Measurements from ENCODE around the gene ZNF385A. TPM values are rescaled to one million over a fixed set of nuclear protein-coding genes. Genes with fewer than 3 reads are reported as not detected.

Gene ZNF385A
- total and polyA plus RNA-seq, 9 of the 15 experiments (the other 6 are each of a cell fraction or from before 2014, with no cell fraction given) = 1.0 to 111 (median 7.7) TPM

- no peak for TF ChIP-seq MAFF (IDR thresholded peaks at IDR 0.05; ENCODE audit: low read length)
- peak; percentile 39 for TF ChIP-seq ZFX (CRISPR knock-in tag; IDR thresholded peaks at IDR 0.05)
- no peak for TF ChIP-seq FOXP4 (CRISPR knock-in tag; IDR thresholded peaks at IDR 0.05; ENCODE audit: borderline replicate concordance)
- TF ChIP-seq BCOR (IDR thresholded peaks at IDR 0.05) = peak; percentile 100
- TF ChIP-seq BHLHE40 (IDR thresholded peaks at IDR 0.05; ENCODE audit: low read length) = no peak; the same call in 1 of the 2 replicates
- TF ChIP-seq ZNF592 (IDR thresholded peaks at IDR 0.05) = no peak; the same call in none of the 2 replicates
- no peak for TF ChIP-seq PTBP1 (IDR thresholded peaks at IDR 0.05; ENCODE audit: low read depth, low read length)
- TF ChIP-seq DNMT1 (IDR thresholded peaks at IDR 0.05) = no peak
- TF ChIP-seq E2F8 (IDR thresholded peaks at IDR 0.05; ENCODE audit: low read depth, partially characterized antibody) = no peak
- TF ChIP-seq ZBTB49 (CRISPR knock-in tag; IDR thresholded peaks at IDR 0.05; ENCODE audit: borderline replicate concordance) = no peak
- TF ChIP-seq GATAD2B (IDR thresholded peaks at IDR 0.05; ENCODE audit: borderline replicate concordance) = no peak
- no peak for TF ChIP-seq THRAP3 (IDR thresholded peaks at IDR 0.05; ENCODE audit: borderline replicate concordance)
- TF ChIP-seq KDM4B (IDR thresholded peaks at IDR 0.05; ENCODE audit: borderline replicate concordance in 2 of 2, low read depth in 1 of 2) = no peak
- TF ChIP-seq ZEB2 (IDR thresholded peaks at IDR 0.05) = no peak
- no peak for TF ChIP-seq TFE3 (CRISPR knock-in tag; IDR thresholded peaks at IDR 0.05)
Measured at GRCh38 chr12:54359762-54360351, 24.7 kb downstream of the ZNF385A start (continued).
